NCI-H748 treated with DMSO at 0.1 percent for 48 hours (cell line): ENCODE measurements around the gene BTF3L4.

Experiments
- DNase-seq: peaks from one replicate; lab custom pipeline; 2025; lab: John Stamatoyannopoulos, UW

Gene BTF3L4

DNA sequence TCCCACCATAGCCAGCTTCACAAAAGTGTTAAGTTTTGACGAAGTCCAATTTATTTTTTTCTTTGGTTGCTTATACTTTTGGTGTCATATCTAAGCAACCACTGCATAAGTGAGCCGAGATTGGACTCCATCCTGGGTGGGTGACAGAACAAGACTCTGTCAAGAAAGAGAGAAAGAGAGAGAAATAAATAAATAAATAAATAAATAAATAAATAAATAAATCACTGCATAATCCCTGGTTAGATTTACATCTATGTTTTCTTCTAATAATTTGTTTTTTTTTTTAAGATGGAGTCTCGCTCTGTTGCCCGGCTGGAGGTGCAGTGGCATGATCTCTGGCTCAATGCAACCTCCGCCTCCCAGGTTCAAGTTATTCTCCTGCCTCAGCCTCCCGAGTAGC lies 67.5 kb downstream of the BTF3L4 start:
- no peak for DNase-seq

DNA sequence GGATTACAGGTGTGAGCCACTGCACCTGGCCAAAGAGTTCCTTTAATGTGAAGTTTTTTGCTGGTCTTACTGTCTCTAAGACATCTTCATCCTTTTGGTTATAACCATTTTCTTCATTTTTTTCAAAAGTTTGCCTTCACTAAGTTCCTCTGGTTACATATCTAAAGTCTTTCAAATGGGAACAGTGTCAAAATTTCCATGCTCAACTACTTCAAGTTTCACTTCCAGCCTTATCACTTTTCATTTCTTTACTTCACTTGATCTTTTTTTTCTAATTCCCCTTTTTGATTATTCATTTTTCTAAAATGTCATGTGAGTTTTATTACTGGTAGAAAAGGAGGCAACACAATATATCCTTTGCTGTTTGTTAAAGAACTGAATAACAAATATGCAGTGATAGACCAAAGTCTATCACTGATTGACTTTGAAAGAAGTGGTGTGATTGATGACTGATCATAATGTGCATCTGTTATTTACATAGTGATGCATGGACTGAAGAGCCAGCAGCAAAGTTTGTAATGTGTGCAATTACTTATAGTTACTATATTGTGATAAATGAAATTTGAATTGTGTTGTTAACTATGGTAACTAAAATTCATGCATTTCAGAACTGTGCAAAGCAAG lies 69.8 kb downstream of the BTF3L4 start:
- no peak for DNase-seq

DNA sequence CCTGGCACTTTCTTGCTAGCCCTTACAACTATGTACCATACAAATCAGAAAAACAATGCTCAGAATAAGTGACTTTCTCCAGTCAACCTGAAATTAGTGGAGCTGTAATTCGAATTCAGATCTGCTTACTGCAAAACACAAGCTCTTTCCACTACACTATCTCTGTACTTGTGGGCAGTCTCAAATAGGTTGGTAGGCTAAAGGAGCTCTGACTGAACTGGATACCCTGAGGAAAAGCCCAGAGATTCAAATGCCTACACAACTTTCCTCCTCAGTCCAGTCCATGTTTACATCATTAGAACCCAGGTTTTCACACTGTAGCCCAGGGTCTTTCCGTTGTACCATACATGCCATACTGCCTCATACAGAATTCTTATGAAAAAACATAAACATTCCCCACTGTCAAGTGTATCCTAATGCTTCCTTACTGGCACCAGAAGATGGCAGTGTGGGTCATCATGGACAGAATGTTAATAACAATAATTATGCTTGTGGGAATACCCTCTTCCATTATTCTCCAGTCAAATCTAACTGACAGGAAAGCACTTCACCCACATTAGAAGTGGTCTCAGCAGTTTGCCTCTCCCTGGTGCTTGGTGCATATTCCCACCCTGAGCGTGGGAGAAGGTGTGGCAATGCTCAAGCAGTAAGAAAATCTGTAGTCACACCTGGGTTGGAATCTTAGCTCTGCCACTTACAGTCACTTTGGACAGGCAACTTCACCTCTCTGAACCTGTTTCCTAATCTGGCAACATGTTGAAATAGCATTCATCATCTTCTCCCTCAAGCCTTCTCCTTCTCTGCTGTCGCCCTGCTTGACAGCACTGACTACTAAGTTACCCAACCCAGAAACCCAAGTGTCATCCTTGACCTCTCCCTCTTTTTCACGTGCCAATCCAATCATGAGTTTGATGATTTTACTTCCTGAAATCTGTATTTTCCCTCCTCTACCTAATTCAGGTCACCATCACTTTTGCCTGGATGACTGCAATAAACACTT lies 71.4 kb downstream of the BTF3L4 start:
- peak; percentile 50 for DNase-seq

DNA sequence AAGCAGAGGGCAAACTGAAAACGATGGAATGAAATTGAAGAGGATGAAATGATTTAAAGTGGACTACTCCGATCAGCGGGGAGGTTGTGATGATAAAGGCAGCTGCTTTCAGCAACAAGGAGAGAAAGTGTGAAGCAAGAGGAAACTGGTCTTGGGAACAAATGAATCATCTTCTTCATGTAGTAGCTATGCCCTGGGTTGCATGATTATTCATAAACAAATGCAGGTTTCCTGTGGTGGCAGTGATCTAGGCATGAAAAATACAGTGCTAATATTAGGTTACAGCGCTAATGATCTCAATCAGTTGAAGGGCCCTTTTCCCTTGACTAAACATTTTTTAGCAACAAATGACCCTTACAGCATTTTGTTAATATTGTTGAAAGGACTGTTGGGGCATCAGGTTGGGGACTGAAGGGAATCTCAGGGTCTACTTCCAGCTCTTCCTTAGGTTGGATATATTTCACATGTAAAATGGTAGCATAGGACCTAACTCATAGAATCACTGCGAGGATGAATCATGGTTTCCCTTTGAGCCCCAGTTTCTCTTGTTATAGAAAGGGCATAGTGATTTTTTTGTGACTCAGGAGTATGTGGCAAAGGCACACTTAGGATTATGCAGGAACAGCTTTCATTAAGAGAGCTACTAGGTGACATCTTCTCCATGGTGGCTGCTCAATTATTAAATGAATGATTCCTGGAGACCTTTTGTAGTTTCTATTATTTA lies 83.9 kb downstream of the BTF3L4 start:
- DNase-seq = no peak
